Esophagus squamous epithelium (tissue), 5 donors: ENCODE measurements around the gene CASKIN1. TPM values are rescaled to one million over a fixed set of nuclear protein-coding genes. Genes with fewer than 3 reads are reported as not detected.
A peak's percentile ranks its signal among the peaks of the same experiment; 100 is the strongest.

Experiments used
- DNase-seq: peaks from one replicate; lab custom pipeline; 2025; lab: John Stamatoyannopoulos, UW
- H3K27ac ChIP-seq, 4 donors: fragments of 200-600 bp; sonication (generic); one replicate each; pipeline ENCODE4 v1.5.1; 2016 to 2019; ENCODE audit warnings: mild to moderate bottlenecking in 1 of 4
- H3K27me3 ChIP-seq, 4 donors: fragments of 200-600 bp; sonication (generic); 1 replicate in 3 of 4; 2 replicates in 1 of 4; pipeline versions ENCODE4 v1.5.1 to v1.6.0; 2017 to 2021; ENCODE audit warnings: antibody characterized with exemption in 1 of 4
- H3K36me3 ChIP-seq, 3 donors: fragments of 200-600 bp; sonication (generic); one replicate each; pipeline ENCODE4 v1.5.1; 2016 to 2019
- H3K4me1 ChIP-seq, 3 donors: fragments of 200-600 bp; sonication (generic); one replicate each; pipeline ENCODE4 v1.5.1; 2017 to 2019
- H3K4me3 ChIP-seq, 4 donors: fragments of 200-600 bp; sonication (generic); 1 replicate in 3 of 4; 2 replicates in 1 of 4; pipeline ENCODE4 v1.5.1; 2016 to 2019; ENCODE audit warnings: mild to moderate bottlenecking in 2 of 4, moderate library complexity in 1 of 4
- H3K9me3 ChIP-seq, 3 donors: fragments of 200-600 bp; sonication (generic); one replicate each; pipeline ENCODE4 v1.5.1; 2016 to 2019
- POLR2A ChIP-seq, 4 donors: fragments of 450-650 bp; IDR thresholded peaks; one replicate each; pipeline ENCODE4 v1.6.1; 2017; ENCODE audit warnings: antibody characterized with exemption in 4 of 4, mild to moderate bottlenecking in 4 of 4, moderate library complexity in 3 of 4
- WGBS, 2 donors: methylation state at CpG; one replicate each; pipeline ENCODE4 v1.1.5; 2018; 5-methylcytosine and 5-hydroxymethylcytosine counted together
- intact Hi-C: fragments of 100-400 bp; cut with DNase I; formaldehyde crosslinking; loops from one replicate; pipeline ENCODE4 v1.15.0; 2022
- total RNA-seq, 4 donors: library from RNA; depleted of rRNA; stranded (reverse); fragments of >200 nt; gene quantifications; one replicate each; pipeline ENCODE4 v1.1.0, GENCODE V29; 2016
- TF ChIP-seq, protein P1 (sequence below), 6 experiments: fragments of 450-650 bp in 4 of 6; fragments of 200-600 bp in 2 of 6; sonication (generic) in 2 of 6; IDR thresholded peaks; one replicate each; pipeline ENCODE4 v1.5.1; 2016 to 2019; ENCODE audit warnings: antibody characterized with exemption in 6 of 6, mild to moderate bottlenecking in 4 of 6, moderate library complexity in 4 of 6
- donor health status: DM: yes; HTN: yes; CAD: no.

Gene CASKIN1
- total RNA-seq, 4 donors from 2014 or later = 0.04 to 0.38 TPM; not detected in 2

- Histone ChIP-seq H3K4me1 (peaks cover 15 to 27% (median 20%) of the 10 kb centered on the region in 3 donors), H3K27ac (no peak overlapping the region), H3K9me3 (no peaks in the 10 kb centered on the region), H3K36me3 (no peaks in the 10 kb centered on the region), H3K27me3 (peaks cover 10 to 69% (median 16%) of the 10 kb centered on the region in 4 donors), H3K4me3 (peak overlapping the region in 2 of 4 donors; percentile 55 to 73)
- TF ChIP-seq, protein P1, sequence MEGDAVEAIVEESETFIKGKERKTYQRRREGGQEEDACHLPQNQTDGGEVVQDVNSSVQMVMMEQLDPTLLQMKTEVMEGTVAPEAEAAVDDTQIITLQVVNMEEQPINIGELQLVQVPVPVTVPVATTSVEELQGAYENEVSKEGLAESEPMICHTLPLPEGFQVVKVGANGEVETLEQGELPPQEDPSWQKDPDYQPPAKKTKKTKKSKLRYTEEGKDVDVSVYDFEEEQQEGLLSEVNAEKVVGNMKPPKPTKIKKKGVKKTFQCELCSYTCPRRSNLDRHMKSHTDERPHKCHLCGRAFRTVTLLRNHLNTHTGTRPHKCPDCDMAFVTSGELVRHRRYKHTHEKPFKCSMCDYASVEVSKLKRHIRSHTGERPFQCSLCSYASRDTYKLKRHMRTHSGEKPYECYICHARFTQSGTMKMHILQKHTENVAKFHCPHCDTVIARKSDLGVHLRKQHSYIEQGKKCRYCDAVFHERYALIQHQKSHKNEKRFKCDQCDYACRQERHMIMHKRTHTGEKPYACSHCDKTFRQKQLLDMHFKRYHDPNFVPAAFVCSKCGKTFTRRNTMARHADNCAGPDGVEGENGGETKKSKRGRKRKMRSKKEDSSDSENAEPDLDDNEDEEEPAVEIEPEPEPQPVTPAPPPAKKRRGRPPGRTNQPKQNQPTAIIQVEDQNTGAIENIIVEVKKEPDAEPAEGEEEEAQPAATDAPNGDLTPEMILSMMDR (IDR thresholded peaks at IDR 0.05) = no peak
- 0 to 16% methylated on average over 5 to 8 of the region's 32 CpGs for WGBS, 2 donors
- intact Hi-C loops = no loop called here
- DNase-seq = no peak
Measured at GRCh38 chr16:2196981-2197511, 641 bp upstream of the CASKIN1 start.

- no peak overlapping the region for H3K27ac ChIP-seq
- DNase-seq = no peak
- 0 to 6% methylated on average over 3 of the region's 49 CpGs for WGBS, 2 donors
- peaks cover 15 to 34% (median 20%) of the 10 kb centered on the region in 3 donors for H3K4me1 ChIP-seq
- H3K27me3 ChIP-seq = peaks cover 10 to 70% (median 16%) of the 10 kb centered on the region in 4 donors
- H3K9me3 ChIP-seq = no peaks in the 10 kb centered on the region
- intact Hi-C loops = no loop called here
- peak overlapping the region; percentile 32 to 73 (median 45) for H3K4me3 ChIP-seq
- no peaks in the 10 kb centered on the region for H3K36me3 ChIP-seq
- no peak for TF ChIP-seq POLR2A (IDR thresholded peaks at IDR 0.05)
- TF ChIP-seq, protein P1 (IDR thresholded peaks at IDR 0.05) = no peak
Measured at GRCh38 chr16:2195322-2196161, 863 bp downstream of the CASKIN1 start.

GRCh38 chr16:2194852-2195321, 1.5 kb downstream of the CASKIN1 start:
- Histone ChIP-seq H3K9me3 (no peaks in the 10 kb centered on the region), H3K36me3 (no peaks in the 10 kb centered on the region), H3K4me1 (peaks cover 15 to 41% (median 20%) of the 10 kb centered on the region in 3 donors), H3K27ac (no peak overlapping the region), H3K4me3 (peak overlapping the region in 1 of 4 donors; percentile 73), H3K27me3 (peaks cover 10 to 70% (median 16%) of the 10 kb centered on the region in 4 donors)
- no peak for DNase-seq
- no peak for TF ChIP-seq POLR2A (IDR thresholded peaks at IDR 0.05)
- TF ChIP-seq, protein P1 (IDR thresholded peaks at IDR 0.05) = peak; percentile 41 to 65 (median 48)
- WGBS, 2 donors = 16 to 40% methylated on average over 1 to 8 of the region's 10 CpGs
- intact Hi-C loops = no loop called here

- Histone ChIP-seq H3K36me3 (no peaks in the 10 kb centered on the region), H3K27ac (no peak overlapping the region), H3K27me3 (peaks cover 10 to 65% (median 16%) of the 10 kb centered on the region in 4 donors), H3K9me3 (no peaks in the 10 kb centered on the region), H3K4me3 (no peak overlapping the region), H3K4me1 (peaks cover 15 to 43% (median 20%) of the 10 kb centered on the region in 3 donors)
- WGBS, 2 donors = 40% methylated on average over 8 of the region's 16 CpGs; no CpG with 5 or more reads in 1 of the 2 donors
- TF ChIP-seq, protein P1 (IDR thresholded peaks at IDR 0.05) = no peak
- TF ChIP-seq POLR2A (IDR thresholded peaks at IDR 0.05) = no peak
- intact Hi-C loops = no loop called here
- DNase-seq = no peak
Measured at GRCh38 chr16:2194166-2194834, 2.1 kb downstream of the CASKIN1 start.
